GM21576 (cell line): ENCODE results near the gene DLG2.

Source experiments
- ATAC-seq: cut with Tn5 transposase; IDR thresholded peaks from one replicate; pipeline ENCODE4 v1.9.1; 2021; ENCODE audit warnings: mild to moderate bottlenecking, moderate library complexity; ENCODE audit not compliant: unreplicated experiment

The DLG2 gene

DNA sequence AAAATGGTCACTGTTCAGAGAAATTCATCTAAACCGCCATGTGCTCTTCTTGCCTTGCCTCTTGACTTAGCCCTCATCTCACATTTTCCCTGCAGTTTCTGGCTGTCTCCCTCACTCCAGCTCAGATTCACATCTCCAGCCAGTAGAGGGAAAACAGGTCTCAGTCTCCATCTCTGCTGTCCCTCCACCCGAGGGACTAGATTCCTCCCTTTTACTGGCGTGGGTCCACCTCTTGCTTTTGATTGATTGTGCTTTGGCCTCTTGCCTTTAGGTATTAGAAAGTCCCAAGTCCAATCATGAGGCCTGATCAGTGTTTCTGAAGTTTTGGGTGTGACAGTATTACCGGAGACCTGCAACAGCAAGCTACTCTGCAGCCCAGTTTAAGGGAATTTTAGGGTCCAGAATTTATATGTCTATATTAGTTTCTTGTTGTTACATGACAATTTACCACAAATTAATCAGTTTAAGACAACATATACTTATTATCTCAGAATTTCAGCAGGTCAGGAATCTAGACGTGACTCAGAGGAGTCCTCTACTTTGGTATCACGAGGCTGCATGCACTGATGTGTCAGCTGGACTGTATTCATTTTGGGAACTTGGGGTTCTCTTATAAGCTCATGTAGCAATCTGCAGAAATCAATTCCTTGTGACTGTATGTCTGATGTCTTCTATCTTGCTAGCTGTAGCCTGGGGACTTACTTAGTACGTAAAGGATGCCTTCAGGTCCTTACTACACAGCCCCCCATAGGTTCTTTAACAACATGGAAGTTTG, 1535.7 kb downstream of the DLG2 start:
- no peak for ATAC-seq

GRCh38 chr11:84089072-84090057, 1537.8 kb downstream of the DLG2 start:
- ATAC-seq: no peak

GRCh38 chr11:84071851-84072250, 1555.3 kb downstream of the DLG2 start:
- ATAC-seq: no peak

- no peak for ATAC-seq
These were observed 1558.1 kb downstream of the DLG2 start for GRCh38 chr11:84069048-84069447.

GRCh38 chr11:84061726-84062125, 1565.4 kb downstream of the DLG2 start:
- ATAC-seq: no peak

- no peak for ATAC-seq
These were observed 1570.3 kb downstream of the DLG2 start for GRCh38 chr11:84056653-84057376.

GRCh38 chr11:84045146-84045545, 1582.0 kb downstream of the DLG2 start:
- ATAC-seq: no peak

GRCh38 chr11:84044706-84045105, 1582.4 kb downstream of the DLG2 start:
- no peak for ATAC-seq

GRCh38 chr11:84036664-84037194, 1590.4 kb downstream of the DLG2 start:
- no peak for ATAC-seq

GRCh38 chr11:84035645-84036044, 1591.5 kb downstream of the DLG2 start:
- no peak for ATAC-seq

DNA sequence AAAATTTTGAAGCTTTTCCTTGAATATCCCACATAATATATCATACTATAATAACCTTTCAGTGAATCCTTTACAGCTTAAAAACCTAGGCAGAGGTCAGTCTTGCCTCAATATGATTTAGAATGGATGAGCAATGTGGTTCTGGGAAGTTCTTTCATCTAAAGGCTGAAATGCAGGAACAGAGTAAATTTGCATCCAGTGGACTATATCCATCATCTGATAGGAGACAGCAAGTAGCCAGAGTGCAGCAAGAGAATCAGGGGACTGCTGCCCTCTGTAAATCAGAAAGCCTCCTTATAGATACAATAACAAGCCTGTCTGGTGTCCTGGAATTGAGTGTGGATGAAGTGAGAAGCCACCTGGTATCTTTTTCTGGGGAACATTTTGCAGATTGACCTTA, 1592.7 kb downstream of the DLG2 start:
- no peak for ATAC-seq

GRCh38 chr11:84024266-84024665, 1602.9 kb downstream of the DLG2 start:
- no peak for ATAC-seq

DNA sequence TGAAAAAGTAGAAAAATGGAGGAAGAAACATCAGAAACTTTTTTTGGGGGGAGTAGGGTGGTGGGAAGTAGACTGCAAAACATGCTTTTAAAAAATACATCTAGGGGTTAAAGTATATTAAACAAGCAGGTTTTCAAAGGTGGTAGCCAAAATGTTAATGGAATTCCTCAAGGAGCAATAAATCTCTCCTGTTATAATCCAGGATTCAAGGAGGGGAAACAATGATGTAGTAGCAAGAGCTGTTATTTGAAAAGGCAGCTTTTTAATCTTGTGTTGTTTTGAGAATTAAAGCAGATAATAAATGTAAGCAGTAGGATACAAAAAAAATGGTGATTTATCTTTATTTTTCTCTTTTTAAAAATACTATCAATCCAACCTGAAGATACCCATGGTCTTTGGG, 1604.4 kb downstream of the DLG2 start:
- ATAC-seq: no peak

DNA sequence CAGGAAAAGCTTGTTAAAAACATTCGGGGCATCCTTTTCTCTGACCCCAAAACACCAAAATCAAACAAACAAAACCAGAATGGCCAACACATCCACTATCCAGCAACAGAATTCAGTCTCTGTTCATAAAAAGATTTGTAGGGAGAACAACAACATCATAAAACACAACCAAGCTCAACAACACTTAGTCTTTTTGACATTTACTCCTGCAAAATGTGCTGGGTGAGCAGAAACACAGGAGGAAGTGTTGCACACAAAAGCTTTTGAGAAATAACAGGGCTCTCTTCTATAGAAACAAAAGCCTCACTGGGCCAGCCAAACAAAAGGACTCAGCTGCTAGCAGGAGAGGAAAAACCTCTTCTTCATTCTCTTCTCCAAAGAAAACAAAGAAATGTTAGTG, 1604.9 kb downstream of the DLG2 start:
- ATAC-seq: no peak

GRCh38 chr11:84021291-84021690, 1605.9 kb downstream of the DLG2 start:
- no peak for ATAC-seq

GRCh38 chr11:84019571-84020194, 1607.5 kb downstream of the DLG2 start:
- no peak for ATAC-seq

DNA sequence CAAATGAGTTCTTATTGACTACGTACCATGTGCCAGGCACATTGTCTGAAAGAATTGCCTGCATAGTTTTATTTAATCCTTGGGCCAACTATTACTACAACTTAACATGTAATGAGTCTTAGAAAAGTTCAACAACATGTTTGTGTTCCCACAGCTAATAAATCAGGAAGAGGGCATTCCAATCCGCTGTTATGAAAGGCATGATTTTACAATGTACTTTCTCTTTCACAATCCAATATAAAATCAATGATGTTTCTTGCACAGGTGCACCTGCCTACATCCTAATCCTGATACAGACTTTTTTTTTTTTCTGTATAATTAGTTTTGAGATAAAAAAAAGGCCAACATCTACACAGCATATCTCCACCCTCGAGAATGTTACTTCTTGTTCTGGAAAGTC, 1612.6 kb downstream of the DLG2 start:
- ATAC-seq: no peak

DNA sequence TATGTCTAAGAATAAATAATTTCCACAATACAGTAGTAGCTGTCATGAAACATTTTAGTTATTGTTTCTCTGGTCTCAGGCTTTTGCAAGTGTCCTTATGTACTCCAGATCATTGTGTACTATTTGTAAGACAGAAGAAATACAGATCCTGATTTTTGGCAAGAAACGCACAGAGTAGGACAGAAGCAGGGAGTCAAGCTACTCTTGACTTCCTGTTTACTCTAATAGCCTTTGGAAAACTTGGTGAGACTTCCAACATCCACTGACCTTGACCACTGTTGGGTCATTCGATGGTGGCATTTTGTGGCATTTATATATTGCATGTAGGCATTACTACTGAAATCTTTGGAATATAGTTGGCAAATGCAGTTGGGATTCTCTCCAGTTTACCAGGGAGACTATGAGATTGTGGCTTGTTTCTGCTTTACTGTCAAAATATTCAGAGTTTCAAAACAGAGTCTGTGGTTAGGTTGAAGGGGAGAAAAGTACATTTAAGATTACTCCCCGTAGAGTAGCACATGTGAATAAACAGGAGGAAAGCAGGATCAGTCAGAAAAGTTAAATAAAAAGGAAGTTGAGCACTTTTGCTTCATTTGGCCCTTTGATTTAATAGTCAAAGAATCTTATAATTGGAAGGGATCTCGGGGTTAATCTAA, 1614.8 kb downstream of the DLG2 start:
- ATAC-seq: no peak

DNA sequence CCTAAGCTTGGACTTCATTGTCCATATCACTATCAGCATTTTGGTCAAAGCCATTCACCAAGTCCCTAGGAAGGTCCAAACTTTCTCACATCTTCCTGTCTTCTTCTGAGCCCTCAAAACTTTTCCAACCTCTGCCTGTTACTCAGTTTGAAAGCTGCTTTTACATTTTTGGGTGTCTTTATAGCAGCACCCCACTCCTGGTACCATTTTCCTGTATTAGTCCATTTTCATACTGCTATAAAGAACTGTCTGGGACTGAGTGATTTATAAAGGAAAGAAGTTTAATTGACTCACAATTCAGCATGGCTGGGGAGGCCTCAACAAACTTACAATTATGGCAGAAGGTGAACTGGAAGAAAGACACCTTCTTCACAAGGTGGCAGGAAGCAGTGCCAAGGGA, 1624.0 kb downstream of the DLG2 start:
- ATAC-seq: no peak

- no peak for ATAC-seq
These were observed 1628.2 kb downstream of the DLG2 start for GRCh38 chr11:83998921-83999320.
